HG02642 (cell line): Measurements from ENCODE around the gene TRAPPC2.
"Not testable (repeated sequence)": the region's sequence is repeated elsewhere in the genome, so short reads cannot be mapped to it uniquely, and the experiment has no call there.

ENCODE experiments used
- ATAC-seq: cut with Tn5 transposase; IDR thresholded peaks from one replicate; pipeline ENCODE4 v1.9.1; 2021; ENCODE audit warnings: mild to moderate bottlenecking; ENCODE audit not compliant: unreplicated experiment, poor library complexity

The TRAPPC2 gene

DNA sequence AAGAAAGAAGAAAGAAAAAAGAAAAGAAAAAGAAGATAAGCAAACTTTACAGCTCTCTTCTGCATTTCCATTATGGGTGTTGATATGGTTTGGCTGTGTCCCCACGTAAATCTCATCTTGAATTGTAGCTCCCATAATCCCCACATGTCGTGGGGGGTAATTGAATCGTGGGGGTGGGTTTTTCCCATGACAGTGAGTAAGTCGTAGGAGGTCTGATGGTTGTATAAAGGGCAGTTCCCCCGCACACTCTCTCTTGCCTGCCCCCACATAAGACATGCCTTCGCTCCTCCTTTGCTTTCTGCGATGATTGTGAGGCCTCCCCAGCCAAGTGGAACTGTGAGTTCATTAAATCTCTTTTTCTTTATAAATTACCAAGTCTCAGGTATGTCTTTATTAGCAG is 52.8 kb downstream of the TRAPPC2 start:
- no peak for ATAC-seq

DNA sequence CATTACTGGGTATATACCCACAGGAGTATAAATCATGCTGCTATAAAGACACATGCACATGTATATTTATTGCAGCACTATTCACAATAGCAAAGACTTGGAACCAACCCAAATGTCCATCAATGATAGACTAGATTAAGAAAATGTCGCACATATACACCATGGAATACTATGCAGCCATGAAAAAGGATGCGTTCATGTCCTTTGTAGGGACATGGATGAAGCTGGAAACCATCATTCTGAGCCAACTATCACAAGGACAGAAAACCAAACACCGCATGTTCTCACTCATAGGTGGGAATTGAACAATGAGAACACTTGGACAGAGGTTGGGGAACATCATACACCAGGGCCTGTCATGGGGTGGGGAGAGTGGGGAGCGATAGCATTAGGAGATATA is 54.7 kb downstream of the TRAPPC2 start:
- ATAC-seq, result not testable (repeated sequence)

DNA sequence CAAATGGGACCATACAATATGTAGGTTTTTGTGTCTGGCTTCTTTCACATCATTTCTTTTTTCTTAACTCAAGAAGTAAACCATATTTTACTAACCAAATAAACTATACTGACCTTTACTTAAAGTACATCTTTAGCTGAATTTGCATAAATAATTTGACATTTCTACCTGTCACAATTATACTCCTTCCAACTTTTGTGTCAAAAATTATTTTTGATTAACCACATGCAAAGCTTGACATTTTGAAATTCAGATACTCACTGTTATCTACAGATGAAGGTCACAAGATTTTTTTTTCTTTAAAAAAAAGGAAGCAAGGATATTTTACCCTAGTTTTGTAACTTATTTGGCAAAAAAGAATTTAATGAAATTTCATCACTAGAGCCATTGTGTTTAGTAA is 57.5 kb downstream of the TRAPPC2 start:
- no peak for ATAC-seq

DNA sequence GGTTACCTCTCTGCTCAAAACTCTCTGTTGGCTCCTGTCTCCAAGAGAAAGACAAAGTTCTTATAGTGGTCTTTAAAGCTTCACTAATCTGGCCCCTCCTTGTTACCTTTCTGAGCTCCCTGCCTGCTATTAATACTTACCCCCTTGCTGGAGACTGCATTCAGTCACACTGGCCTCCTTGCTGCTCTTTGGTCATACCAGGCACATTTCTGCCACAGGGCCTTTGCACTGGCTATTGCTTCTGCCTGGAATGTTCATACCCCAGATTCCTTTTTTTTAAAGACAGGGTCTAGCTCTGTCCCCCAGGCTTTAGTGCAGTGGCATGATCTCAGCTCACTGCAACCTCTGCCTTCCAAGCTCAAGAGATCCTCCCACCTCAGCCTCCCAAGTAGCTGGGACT is 61.4 kb downstream of the TRAPPC2 start:
- ATAC-seq, result no peak

DNA sequence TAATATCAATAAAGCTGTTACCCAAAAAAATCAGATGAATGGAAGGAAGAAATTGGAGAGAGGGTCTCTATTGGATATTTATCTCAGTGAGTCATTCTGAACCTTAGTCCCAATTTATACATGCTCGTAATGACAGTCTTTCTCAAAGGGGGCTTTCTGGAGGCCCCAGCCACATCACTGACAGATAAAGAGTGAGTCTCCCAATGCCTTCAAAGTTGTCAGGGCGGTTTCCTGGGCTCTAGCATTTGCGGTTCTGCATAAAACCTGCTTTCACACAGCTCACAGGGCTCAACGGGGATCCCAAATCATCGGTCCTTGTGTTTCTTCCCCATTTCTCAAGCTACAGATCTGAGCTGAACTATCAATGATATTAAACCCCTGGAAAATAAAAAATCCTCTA is 64.2 kb downstream of the TRAPPC2 start:
- ATAC-seq, result no peak

DNA sequence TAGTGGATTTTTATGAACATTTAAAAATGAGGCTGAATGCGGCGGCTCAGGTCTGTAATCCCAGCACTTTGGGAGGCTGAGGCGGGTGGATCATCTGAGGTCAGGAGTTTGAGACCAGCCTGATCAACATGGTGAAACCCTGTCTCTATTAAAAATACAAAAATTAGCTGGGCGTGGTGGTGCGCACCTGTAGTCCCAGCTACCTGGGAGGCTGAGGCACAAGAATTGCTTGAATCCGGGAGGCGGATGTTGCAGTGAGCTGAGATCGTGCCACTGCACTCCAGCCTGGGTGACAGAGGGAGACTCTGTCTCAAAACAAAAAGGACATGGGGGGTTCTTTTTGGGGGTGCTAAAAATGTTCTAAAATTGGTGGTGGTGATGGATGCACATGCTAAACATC is 64.7 kb downstream of the TRAPPC2 start:
- not testable (repeated sequence) for ATAC-seq

DNA sequence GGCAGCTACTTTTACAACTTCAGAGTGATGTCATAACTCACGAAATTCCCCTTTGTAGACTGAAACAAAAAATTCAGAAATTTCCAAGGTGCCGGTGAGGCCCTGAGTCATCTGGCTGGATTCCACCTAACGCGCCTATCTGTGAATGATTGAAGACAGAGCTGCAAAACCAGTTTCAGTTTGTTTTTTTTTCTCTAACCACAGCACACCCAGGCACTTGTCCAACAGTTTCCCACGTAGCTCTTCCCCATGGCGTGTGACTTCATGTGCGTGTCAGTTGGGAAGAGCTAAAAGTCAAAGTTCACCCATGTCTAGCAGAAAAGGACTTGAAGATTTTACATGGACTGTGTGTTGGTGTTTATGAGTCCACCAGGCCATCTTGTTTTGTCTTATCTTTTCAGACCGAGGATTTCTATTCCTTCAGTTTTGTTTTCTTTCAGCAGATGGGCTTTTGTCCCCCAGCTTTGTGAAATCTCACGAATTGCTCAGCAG is 65.1 kb downstream of the TRAPPC2 start:
- peak; percentile 75 for ATAC-seq

DNA sequence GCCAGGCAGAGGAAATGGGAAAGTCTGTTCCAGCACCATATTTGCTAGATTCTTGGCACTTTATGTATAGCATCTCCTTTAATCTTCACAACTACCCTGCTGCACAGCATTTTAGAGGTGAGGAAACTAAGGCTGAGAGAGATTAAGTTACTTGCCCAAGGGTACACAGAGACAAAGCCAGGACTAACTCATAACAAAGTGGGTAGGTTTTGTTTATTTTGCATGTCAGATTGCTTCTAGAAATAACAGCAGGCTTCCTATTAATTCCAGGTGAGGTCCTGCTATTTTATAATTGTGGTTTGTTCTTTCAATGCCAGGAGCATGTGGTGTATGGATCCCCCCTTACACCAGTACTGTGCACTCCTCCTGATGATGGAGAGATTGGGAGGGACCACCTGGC is 66.5 kb downstream of the TRAPPC2 start:
- ATAC-seq, result no peak

DNA sequence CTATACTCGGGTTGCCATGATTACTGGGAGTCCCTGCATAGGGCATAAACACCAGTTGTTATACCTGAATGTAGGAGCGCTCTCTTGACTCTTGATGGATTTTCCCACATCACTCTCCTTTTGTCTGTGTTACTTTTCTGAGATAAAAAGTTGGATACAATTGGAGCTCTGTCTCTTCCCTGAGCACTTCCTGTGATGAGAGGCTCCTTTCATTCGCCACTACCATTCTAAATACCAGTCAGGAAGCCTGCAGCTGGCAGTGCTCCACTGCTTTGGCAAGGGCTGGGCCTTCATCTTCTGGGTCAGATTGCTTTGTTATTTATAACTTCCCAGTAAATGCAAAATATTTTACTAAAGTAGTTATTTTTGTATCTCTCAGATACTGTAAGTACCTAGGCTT is 67.6 kb downstream of the TRAPPC2 start:
- ATAC-seq, result peak; percentile 33

DNA sequence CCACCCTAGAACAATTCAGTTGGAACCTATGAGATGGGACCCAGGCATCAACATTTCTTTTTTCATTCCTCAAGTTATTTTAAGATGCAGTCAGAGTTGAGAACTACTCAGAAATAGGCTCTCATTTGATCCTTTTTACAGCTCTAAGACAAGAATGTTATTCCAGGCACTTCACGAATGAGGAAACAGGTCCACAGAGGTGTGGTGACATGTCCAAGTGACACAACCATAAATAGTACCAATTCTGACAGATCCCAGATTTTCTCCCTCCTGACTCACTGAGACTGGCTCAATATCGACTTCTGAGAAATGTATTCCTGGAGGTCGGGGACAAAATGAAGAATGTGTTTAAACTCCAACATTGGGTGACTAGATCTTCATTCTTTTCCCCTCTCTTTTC is 70.4 kb downstream of the TRAPPC2 start:
- ATAC-seq, result no peak

DNA sequence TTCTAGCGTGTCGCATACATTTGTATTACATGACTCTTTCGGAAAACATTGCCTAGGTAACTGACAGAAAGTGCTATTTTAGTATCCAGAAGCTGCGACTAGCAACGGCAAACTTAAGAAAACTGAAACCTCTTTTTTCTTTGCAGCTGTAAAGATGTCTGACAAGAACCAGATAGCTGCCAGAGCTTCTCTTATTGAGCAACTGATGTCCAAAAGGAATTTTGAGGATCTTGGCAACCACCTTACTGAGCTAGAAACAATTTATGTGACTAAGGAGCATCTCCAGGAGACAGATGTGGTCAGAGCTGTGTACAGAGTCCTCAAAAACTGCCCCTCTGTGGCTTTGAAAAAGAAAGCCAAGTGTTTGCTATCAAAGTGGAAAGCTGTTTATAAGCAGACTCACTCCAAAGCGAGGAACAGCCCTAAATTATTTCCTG is 72.0 kb downstream of the TRAPPC2 start:
- no peak for ATAC-seq
